ENCODE results near the gene TMA16. TPM values are rescaled to one million over a fixed set of nuclear protein-coding genes. Genes with fewer than 3 reads are reported as not detected.

The TMA16 gene
- total and polyA plus RNA-seq, 8 donors = 7.4 to 18.3 (median 11.5) TPM

- H3K9me3 ChIP-seq = no peaks in the 10 kb centered on the region
- H3K4me3 ChIP-seq = no peak overlapping the region
- no peak for DNase-seq
- no peak for ATAC-seq
- WGBS, 2 donors = 41 to 60% methylated on average over 2 of the region's 2 CpGs
- no peaks in the 10 kb centered on the region for H3K36me3 ChIP-seq
- H3K4me1 ChIP-seq = no peaks in the 10 kb centered on the region
- TF ChIP-seq, protein P1, sequence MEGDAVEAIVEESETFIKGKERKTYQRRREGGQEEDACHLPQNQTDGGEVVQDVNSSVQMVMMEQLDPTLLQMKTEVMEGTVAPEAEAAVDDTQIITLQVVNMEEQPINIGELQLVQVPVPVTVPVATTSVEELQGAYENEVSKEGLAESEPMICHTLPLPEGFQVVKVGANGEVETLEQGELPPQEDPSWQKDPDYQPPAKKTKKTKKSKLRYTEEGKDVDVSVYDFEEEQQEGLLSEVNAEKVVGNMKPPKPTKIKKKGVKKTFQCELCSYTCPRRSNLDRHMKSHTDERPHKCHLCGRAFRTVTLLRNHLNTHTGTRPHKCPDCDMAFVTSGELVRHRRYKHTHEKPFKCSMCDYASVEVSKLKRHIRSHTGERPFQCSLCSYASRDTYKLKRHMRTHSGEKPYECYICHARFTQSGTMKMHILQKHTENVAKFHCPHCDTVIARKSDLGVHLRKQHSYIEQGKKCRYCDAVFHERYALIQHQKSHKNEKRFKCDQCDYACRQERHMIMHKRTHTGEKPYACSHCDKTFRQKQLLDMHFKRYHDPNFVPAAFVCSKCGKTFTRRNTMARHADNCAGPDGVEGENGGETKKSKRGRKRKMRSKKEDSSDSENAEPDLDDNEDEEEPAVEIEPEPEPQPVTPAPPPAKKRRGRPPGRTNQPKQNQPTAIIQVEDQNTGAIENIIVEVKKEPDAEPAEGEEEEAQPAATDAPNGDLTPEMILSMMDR (IDR thresholded peaks at IDR 0.05) = no peak
- FAIRE-seq = no peak
- H3K27me3 ChIP-seq = no peaks in the 10 kb centered on the region
- no peak overlapping the region for H3K27ac ChIP-seq
- intact Hi-C loops (cut with DNase I) = no loop called here
These were observed 74.4 kb downstream of the TMA16 start for GRCh38 chr4:163568843-163569242.

Other genes starting within 250 kb of the TMA16 start
- gene NPY1R, start 162.1 kb upstream of the TMA16 start, total RNA-seq = 1 to 10 TPM; 2.4 to 8.5 (median 3.8) TPM
- 10 to 100 TPM in 1 of 2 donors, 1 to 10 TPM in 1; 3.7 to 34.0 TPM for gene NPY1R, start 162.1 kb upstream of the TMA16 start, polyA plus RNA-seq
- gene NPY5R, start 150.8 kb upstream of the TMA16 start, total RNA-seq = under 1 TPM; 0.04 to 0.69 (median 0.17) TPM
- gene NPY5R, start 150.8 kb upstream of the TMA16 start, polyA plus RNA-seq = under 1 TPM; 0.08 to 0.73 TPM
- gene TKTL2, start 20.9 kb upstream of the TMA16 start, total RNA-seq = not detected
- under 1 TPM in 1 of 2 donors, not detected in 1; 0.09 TPM for gene TKTL2, start 20.9 kb upstream of the TMA16 start, polyA plus RNA-seq

Measured in pancreas (tissue), 10 donors.